GM21447 (cell line): Measurements from ENCODE around the gene FMR1NB.

ENCODE experiments used
- ATAC-seq: cut with Tn5 transposase; IDR thresholded peaks from one replicate; pipeline ENCODE4 v1.9.1; 2021; ENCODE audit not compliant: unreplicated experiment

Gene FMR1NB, protein sequence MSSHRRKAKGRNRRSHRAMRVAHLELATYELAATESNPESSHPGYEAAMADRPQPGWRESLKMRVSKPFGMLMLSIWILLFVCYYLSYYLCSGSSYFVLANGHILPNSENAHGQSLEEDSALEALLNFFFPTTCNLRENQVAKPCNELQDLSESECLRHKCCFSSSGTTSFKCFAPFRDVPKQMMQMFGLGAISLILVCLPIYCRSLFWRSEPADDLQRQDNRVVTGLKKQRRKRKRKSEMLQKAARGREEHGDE

DNA sequence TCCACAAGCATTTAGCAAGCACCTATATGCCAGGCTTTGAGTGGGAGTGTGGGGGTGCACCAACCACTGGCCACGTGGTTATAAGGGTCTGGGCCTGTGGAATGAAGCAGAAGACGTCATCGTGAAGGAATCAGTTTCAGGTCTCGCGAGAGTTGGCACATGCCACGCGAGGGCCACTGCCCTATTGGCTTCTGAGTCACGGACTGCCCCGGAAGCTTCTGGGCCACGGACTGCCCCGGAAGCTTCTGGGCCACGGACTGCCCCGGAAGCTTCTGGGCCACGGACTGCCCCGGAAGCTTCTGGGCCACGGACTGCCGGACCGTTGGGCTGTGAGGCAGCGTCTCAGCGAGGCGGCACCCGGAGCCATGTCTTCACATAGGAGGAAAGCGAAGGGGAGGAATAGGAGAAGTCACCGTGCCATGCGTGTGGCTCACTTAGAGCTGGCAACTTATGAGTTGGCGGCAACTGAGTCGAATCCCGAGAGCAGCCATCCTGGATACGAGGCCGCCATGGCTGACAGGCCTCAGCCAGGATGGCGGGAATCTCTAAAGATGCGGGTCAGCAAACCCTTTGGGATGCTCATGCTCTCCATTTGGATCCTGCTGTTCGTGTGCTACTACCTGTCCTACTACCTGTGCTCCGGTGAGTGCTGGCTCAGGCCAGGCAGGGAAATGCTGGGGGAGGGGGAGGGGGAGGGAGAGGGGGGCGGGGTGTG, at the start of gene FMR1NB:
FMR1NB (plus strand) TSS at position 300 of the 715 bp plus-strand sequence; CDS start at position 366, 66 bp downstream.
- ATAC-seq = no peak

DNA sequence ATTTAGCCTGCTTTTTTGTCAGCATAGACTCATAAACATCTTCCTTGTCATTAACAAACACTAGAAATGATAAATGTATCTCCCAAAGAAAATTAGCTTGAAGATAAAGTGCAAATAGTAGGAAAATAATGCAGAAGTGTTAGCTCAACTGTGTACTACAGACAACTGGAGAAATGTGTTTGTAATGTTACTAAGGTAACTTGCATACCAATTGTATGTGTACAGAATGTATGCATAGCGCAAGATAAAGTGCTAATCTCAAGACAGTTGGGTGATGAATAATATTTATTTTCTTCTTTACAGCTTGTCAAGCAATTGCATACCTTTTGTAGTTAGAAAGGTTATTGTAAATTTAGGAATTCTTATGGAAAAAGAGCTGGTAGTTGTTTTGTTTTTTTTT, 47.3 kb upstream of the FMR1NB start:
- no peak for ATAC-seq

DNA sequence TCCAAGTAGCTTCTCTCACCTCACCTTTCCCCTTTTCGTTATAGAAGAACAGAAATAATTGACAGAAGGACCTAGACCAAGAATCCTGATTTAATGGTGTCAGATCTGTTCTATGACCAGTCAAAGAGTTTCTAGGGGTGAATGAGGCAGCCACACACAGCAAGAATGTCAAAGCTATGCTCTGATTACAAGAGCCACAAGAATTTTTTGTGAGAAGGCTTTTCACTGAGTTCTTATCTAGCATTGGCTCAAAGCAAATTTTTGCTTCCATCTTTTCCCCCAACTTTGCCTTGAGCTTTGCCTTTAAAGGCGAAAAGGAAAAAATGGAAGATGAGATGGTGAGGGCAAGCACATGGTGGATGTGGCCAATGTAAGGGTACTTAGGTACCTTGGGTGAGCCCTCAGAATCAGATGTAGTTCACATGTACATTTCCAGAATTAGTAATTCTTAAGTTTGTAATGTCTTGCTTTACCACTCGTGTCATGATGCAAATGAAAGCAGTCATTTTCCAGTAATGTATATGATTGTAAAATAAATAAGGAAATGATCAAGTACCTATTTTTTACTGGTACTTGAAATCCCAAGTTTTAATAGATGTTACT, 45.9 kb upstream of the FMR1NB start:
- ATAC-seq = no peak

DNA sequence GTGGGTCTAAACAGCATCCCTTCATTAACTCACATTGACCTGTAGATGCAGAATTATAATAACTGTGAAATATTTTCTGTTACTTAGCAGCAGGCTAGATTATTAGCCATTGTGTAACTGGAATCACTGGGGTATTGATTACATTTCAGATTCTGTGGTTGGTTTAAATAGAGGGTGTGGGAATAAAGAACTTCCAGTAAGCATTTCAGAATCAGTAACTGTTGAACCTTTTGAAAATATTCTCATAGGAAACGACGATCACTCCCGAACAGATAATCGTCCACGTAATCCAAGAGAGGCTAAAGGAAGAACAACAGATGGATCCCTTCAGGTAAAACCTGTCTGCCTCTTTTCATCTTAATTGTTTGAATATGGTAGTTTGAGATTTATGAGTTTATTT, 35.9 kb upstream of the FMR1NB start:
- no peak for ATAC-seq

DNA sequence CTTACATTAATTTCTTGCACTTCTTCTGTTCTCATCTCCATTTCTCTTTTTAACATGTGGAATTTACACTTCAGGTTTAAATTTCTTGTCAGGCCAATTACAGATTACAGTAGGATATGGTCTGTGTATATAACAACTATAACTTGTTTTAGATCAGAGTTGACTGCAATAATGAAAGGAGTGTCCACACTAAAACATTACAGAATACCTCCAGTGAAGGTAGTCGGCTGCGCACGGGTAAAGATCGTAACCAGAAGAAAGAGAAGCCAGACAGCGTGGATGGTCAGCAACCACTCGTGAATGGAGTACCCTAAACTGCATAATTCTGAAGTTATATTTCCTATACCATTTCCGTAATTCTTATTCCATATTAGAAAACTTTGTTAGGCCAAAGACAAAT, 32.6 kb upstream of the FMR1NB start:
- no peak for ATAC-seq

DNA sequence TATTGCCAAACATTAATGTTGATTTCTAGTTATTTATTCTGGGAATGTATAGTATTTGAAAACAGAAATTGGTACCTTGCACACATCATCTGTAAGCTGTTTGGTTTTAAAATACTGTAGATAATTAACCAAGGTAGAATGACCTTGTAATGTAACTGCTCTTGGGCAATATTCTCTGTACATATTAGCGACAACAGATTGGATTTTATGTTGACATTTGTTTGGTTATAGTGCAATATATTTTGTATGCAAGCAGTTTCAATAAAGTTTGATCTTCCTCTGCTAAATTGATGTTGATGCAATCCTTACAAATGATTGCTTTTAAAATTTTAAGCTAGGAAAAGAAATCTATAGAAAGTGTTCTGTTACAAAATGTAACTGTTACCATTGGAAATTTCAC, 30.8 kb upstream of the FMR1NB start:
- no peak for ATAC-seq

DNA sequence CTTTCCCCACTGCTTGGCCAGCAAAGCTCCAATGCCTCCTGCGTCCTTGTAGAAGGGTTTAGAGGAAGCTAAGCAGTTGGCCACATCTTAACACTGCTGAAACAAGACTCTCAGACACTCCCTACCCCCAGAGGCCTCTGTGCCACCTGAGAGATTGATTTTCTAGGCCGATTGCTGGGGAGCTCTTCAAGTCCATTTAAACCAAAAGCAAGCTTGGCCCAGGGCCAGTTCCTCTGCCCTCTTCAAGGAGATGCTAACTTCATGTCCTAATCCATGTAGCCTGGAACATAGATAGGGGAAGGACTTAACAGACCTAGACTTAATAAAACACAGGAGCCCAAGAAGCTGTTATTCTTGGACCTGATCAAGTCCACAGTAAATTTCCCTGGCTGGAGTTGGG, 27.2 kb upstream of the FMR1NB start:
- ATAC-seq = no peak

DNA sequence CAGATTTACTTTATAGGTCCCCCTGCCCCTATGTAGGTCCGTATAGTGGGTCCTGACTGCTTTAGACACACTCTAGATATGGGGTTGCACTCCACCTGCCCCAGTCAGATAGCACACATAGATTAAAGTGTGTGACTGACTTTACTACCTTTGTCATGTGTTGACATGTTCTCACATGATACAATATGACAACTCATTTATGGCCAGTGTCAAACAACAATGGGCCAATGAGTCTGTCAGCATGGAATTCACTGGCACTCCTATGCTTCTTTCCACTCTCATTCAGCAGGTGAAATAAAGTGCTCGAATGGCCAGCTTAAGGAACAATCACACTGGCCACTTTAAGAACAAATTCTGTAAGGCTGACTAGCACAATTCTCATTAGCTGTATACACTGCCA, 23.8 kb upstream of the FMR1NB start:
- no peak for ATAC-seq

DNA sequence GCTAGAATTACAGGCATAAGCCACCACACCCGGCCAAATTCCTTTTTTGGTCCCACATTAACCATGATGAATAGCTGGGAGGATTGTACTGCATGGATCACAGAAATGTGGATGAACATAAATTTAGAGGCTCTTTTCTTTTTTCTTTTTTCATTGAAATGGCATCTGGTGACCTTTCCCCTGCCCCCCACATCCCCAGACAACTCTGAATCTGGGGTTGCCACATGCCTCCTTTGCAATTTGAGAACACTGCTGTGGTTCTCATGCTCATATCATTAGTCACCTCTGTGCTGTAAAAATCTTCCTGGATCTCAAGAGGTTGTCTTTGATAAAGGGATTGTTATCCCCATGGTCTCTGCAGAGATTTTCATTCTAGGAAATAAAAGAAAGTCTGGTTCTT, 22.8 kb upstream of the FMR1NB start:
- no peak for ATAC-seq

DNA sequence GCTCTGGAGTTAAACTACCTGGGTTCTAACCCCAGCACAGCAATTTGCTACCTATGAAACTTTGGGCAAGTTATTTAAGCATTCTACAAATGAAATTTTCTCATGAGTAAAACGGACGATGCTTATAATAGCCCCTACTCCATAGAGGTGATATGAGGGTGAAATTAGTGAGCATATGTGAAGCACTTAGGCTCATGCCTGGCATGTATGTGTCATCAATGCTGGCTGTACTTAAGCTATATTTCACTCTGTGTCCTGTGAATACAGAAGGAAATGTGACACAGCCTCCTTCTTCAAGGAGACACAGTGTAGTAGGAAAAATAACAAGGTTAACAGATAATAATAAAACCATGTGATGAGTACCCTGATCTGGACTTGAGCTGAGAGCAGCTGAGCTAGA, 20.4 kb upstream of the FMR1NB start:
- ATAC-seq = no peak

DNA sequence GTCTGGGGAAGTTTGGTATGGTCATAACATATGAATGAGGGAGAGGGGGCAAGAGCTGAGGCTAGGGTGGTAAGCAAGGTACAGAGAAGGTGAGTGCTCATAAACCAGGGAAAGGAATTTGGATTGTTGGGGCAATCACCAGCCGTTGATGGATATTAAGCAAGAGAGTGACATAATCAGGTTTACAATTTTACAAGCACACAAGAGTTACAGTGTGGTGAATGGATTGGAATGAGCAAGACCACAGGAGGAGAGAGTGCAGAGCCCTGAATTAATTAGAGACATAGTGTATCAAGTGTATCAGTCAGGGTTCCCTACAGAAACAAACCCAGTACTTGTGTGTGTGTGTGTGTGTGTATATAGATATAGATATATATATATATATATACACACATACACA, 18.7 kb upstream of the FMR1NB start:
- no peak for ATAC-seq

DNA sequence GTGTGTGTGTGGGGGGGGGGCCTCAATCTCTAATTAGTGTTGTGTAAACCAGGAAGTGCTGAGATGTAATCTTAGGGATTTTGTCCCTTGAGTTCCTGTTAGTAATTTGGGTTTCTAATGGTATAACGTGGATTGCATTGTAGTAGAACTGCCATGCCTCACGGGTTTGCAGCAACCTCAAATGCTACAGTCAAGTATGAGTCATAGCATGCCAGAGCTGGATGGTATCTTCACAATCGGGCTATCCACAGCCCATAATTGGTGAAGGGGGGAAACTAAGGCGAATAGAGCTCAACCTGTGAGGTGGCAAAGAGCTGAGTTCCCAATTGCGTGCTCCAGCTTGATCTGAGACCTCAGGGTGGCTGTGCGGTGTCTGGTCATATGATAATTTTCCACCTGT, 2.2 kb upstream of the FMR1NB start:
- ATAC-seq = no peak

DNA sequence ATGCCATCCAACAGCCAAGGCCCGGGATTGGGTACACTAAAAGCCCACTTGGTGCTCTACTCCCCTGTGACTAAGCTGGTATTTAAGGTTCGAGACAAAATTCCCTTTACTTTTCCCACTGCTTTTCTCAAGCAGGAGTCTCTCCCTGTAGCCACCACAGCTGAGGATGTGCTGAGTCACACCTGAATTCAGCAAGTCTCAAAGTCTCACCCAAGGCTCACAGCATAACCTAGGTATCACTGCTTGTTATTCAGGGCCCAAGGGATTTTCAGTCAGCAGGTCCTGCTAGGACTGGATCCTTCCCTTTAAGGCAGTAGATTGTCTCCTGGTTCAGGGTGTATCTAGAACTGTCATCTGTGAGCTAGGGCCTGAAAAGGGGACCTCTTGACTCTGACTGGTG, 39.2 kb downstream of the FMR1NB start:
- ATAC-seq = no peak

DNA sequence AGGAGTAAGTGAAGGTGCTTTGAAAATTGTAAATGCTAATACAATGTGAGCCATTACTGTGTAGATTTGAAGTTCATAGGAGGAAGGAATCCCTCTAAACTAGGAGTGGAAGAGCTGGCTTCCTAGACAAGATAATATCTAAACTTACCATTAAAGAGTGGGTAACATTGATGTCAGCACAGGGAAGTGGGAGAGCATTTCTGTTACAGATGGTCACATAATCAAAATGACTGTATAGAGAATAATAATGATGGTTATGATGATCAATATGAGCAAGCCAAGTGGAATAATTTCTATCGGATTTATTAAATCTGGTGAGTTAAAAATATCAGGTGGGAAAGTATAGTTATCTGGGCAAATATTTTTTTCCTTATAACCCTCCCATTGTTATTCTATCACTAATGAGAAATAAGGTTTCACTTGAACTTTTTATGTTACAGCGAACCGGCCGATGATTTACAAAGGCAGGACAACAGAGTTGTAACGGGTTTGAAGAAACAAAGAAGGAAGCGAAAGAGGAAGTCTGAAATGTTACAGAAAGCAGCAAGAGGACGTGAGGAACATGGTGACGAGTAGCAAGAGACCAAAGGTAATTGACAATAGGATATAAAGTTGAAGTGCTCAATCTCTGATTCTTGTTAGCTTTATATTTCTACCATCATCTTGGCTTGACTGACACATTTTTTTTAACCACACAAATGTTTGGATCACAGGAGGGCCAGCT, 43.5 kb downstream of the FMR1NB start:
- ATAC-seq = peak; percentile 95

DNA sequence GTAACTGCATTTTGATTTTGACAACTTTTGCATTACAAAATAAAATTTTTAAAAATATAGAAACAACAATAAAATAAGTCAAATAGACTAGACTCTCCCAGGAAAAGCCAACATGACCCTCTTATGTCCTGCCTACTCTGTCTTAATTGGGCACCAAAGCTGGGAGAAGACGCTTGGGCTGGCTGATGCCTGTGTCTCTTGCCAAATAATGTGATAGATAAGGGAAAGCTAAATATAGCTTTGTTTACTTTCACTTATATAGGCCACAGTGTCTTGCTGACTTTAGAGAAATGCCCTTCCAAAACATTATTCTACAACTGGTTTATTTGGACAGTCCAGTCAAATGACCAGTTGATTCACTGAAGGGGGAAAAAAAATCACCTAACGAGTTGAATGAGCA, 54.2 kb downstream of the FMR1NB start:
- ATAC-seq = no peak

DNA sequence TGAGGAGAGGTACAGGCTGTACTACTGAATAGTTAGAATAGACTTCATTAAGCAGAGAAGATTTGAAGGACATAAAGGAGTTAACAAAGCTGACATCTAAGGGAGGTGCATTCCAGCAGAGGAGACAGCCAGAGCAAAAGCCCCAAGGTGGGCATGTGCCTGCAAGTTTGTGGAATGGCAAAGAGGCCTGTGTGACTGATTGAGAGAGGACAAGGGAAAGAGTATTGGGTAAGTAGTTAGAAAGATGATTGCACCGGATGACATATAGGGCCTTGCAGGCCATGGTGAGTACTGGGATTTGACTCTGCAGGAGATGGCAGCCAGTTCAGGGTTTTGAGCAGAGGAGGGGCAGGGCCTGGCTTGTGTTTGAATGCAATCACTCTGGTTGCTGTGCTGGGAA, 55.9 kb downstream of the FMR1NB start:
- ATAC-seq = no peak

DNA sequence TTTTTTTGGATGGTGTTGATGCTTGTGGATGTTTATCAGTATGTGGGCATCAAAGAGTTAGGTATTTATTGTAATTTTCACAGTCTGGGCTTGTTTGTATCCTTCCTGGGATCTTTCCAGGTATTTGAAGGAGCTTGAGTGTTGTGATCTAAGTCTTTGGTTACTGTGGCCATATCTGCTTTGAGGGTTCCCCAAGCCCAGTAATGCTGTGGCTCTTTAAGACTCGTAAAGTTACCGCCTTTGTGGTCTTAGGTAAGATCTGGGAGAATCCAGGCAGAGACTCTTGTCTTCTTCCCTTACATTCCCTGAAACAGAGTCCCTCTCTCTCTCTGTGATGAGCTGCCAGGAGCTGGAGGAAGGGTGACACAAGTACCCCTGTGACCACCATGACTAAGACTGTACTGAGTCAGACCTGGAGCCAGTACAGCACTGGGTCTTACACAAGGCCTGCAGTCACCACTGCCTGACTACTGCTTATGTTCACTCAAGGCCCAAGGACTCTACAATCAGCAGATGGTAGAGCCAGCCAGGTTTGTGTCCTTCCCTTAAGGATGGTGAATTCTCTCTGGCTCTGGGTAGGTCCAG, 62.2 kb downstream of the FMR1NB start:
- ATAC-seq = no peak

DNA sequence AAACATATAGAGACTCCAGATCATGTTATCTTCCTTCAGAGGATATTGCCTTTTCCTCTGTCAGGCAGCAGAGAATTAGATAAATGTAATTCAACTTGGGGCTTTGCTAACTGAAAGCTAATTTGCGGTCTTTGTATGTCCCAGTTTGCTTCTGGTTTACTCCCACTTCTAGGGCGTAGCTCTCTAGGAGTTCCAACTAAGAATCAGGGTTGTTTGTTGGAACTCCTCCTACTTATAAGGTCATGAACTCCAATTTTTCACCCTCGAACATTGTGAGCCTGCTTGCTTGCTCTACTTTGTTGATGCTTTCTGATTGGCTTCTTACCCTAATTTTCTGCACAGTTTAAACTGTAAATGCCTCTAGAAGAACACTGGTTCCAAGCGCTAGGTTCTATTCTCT, 66.1 kb downstream of the FMR1NB start:
- ATAC-seq = no peak

DNA sequence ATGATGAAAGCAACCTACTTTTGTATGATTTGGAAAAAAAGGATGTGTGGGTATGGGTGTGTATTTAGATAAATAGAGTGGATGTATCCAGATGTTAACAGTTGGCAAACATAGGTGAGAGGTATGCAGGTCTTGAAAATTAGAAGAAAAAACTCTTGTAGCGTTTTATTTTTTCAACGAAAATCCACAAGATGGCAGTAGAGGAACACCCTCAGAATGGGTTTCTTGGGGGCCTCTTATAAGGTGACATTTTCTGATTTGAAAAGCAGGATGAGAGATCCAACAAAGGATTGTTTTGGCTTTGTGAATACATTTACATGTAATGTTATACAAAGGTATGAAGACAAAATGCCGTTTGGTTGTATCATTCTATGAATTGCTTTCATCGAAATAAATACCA, 68.3 kb downstream of the FMR1NB start:
- no peak for ATAC-seq

DNA sequence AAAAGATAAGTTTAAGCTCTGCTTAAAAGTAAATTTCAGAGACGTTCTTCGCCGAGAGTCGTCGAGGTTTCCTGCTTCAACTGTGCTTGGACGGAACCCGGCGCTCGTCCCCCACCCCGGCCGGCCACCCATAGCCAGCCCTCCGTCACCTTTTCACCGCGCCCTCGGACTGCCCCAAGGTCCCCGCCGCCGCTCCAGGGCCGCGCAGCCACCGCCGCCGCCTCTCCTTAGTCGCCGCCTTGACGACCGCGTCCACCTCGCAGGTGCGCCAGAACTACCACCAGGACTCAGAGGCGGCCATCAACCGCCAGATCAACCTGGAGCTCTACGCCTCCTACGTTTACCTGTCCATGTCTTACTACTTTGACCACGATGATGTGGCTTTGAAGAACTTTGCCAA, 70.8 kb downstream of the FMR1NB start:
- ATAC-seq = no peak

DNA sequence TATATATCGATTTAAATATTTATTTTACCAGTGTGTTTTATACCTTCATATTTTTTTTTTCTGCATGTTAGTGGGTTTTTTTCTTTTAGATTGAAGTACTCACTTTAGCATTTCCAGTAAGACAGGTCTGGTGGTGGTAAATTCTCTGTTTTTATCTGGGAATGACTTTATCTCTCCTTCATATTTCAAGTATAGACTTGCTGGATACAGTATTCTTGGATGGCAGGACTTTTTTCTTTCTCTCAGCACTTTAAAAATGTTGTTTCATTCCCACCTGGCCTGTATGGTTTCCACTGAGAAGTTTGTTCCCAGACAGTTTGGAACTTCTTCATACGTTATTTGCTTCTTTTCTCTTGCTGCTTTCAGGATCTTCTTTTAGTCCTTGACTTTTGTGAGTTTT, 86.1 kb downstream of the FMR1NB start:
- no peak for ATAC-seq
